Chondrocyte (in vitro differentiated cells): ENCODE data around the gene ITK. TPM values are rescaled to one million over a fixed set of nuclear protein-coding genes. Genes with fewer than 3 reads are reported as not detected.

Source experiments
- DNase-seq: peaks from one replicate; pipeline ENCODE4 v3.0.0; 2021; ENCODE audit warnings: mixed read lengths, low spot score
- H3K27ac Mint-ChIP-seq: one replicate; pipeline ENCODE4 v1.8.0; 2021; ENCODE audit warnings: mild to moderate bottlenecking, moderate library complexity, mixed read lengths; ENCODE audit not compliant: unreplicated experiment
- H3K27me3 Mint-ChIP-seq: 2 replicates; pipeline ENCODE4 v1.8.0; 2021; ENCODE audit warnings: low read depth, mixed read lengths
- H3K36me3 Mint-ChIP-seq: 2 replicates; pipeline ENCODE4 v1.8.0; 2021; ENCODE audit warnings: low read depth, mixed read lengths
- H3K4me1 Mint-ChIP-seq: 2 replicates; pipeline ENCODE4 v1.8.0; 2021; ENCODE audit warnings: low read depth, mild to moderate bottlenecking, mixed read lengths
- H3K4me3 Mint-ChIP-seq: one replicate; pipeline ENCODE4 v1.8.0; 2021; ENCODE audit warnings: mild to moderate bottlenecking, moderate library complexity, mixed read lengths; ENCODE audit not compliant: unreplicated experiment
- H3K9me3 Mint-ChIP-seq: 2 replicates; pipeline ENCODE4 v1.8.0; 2021; ENCODE audit warnings: low read depth, mixed read lengths
- total RNA-seq: library from RNA; stranded (reverse); gene quantifications from 3 replicates; pipeline ENCODE4 v1.2.1, GENCODE V29; 2021
- TF ChIP-seq, protein P1 (sequence below): fragments of 200-600 bp; sonication (generic); IDR thresholded peaks from 2 replicates; pipeline ENCODE4 v1.5.0; 2021; ENCODE audit warnings: antibody characterized with exemption, mild to moderate bottlenecking, moderate library complexity

The ITK gene
- total RNA-seq, 1 donor from 2014 or later, result not detected

DNA sequence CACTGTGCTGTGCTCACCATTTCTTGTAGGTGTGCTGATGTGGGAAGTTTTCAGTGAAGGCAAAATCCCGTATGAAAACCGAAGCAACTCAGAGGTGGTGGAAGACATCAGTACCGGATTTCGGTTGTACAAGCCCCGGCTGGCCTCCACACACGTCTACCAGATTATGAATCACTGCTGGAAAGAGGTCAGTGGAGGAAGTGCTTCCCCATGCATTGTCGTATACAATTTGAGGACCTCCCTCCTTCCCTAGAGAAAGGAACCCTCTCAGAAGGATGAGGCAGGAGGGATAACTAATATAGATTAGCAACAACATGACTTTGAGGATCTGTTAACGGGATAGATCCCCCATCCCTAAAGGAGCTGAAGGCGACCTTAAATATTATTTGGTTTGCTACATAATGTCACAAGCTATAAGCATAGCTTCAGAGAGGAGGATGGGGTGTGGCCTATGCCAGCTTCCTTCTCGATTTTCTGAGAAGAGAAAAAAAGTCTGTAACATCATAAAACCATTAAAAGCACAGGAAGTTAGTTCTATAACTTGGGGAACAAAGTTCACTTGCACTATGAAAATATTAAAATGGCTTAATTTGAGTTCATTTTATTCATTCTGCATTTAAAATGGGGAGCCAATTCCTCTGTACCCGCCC lies 68.3 kb downstream of the ITK start:
- Mint-ChIP-seq H3K4me1 (peaks cover 10% of the 10 kb centered on the region), H3K4me3 (no peak overlapping the region), H3K27ac (no peak overlapping the region), H3K27me3 (no peaks in the 10 kb centered on the region), H3K9me3 (peaks cover 3% of the 10 kb centered on the region), H3K36me3 (no peaks in the 10 kb centered on the region)
- TF ChIP-seq, protein P1, sequence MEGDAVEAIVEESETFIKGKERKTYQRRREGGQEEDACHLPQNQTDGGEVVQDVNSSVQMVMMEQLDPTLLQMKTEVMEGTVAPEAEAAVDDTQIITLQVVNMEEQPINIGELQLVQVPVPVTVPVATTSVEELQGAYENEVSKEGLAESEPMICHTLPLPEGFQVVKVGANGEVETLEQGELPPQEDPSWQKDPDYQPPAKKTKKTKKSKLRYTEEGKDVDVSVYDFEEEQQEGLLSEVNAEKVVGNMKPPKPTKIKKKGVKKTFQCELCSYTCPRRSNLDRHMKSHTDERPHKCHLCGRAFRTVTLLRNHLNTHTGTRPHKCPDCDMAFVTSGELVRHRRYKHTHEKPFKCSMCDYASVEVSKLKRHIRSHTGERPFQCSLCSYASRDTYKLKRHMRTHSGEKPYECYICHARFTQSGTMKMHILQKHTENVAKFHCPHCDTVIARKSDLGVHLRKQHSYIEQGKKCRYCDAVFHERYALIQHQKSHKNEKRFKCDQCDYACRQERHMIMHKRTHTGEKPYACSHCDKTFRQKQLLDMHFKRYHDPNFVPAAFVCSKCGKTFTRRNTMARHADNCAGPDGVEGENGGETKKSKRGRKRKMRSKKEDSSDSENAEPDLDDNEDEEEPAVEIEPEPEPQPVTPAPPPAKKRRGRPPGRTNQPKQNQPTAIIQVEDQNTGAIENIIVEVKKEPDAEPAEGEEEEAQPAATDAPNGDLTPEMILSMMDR, result no peak
- DNase-seq, result no peak

DNA sequence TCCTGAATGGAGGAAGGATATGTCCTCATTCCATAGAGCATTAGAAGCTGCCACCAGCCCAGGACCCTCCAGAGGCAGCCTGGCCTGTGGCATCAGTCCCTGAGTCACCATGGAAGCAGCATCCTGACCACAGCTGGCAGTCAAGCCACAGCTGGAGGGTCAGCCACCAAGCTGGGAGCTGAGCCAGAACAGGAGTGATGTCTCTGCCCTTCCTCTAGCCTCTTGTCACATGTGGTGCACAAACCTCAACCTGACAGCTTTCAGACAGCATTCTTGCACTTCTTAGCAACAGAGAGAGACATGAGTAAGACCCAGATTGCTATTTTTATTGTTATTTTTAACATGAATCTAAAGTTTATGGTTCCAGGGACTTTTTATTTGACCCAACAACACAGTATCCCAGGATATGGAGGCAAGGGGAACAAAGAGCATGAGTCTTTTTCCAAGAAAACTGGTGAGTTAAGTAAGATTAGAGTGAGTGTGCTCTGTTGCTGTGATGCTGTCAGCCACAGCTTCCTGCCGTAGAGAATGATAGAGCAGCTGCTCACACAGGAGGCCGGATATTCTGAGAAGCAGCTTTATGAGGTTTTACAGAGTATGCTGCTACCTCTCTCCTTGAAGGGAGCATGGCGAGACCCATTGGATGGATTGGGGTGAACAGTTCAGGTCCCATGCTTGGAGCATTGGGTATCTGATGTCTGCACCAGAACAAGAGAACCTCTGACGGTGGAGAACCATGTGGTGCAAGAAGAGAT lies 72.2 kb downstream of the ITK start:
- Mint-ChIP-seq H3K27ac (peak overlapping the region; percentile 58), H3K9me3 (peaks cover 3% of the 10 kb centered on the region), H3K4me3 (no peak overlapping the region), H3K27me3 (no peaks in the 10 kb centered on the region), H3K36me3 (no peaks in the 10 kb centered on the region), H3K4me1 (peaks cover 10% of the 10 kb centered on the region)
- TF ChIP-seq, protein P1, result no peak
- DNase-seq, result no peak

DNA sequence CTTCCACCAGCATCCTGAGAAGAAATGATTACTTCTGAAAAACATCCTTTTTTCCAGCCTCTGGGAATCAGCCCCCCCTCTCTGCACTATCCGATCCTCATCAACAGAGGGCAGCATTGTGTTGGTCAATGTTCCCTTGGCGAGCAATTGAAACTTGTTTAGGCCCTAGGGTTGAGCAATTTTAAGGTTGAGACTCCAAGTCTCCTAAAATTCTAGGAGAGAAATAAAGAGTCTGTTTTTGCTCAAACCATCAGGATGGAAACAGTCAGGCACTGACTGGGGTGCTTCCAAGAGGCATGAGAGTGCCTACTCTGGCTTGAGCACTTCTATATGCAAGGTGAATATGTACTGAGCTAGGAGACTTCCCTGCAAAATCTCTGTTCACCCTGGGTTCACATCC lies 72.9 kb downstream of the ITK start:
- TF ChIP-seq, protein P1, result peak; percentile 94
- Mint-ChIP-seq H3K9me3 (peaks cover under 1% of the 10 kb centered on the region), H3K36me3 (no peaks in the 10 kb centered on the region), H3K27me3 (no peaks in the 10 kb centered on the region), H3K4me1 (peaks cover 10% of the 10 kb centered on the region), H3K27ac (no peak overlapping the region), H3K4me3 (no peak overlapping the region)
- no peak for DNase-seq

DNA sequence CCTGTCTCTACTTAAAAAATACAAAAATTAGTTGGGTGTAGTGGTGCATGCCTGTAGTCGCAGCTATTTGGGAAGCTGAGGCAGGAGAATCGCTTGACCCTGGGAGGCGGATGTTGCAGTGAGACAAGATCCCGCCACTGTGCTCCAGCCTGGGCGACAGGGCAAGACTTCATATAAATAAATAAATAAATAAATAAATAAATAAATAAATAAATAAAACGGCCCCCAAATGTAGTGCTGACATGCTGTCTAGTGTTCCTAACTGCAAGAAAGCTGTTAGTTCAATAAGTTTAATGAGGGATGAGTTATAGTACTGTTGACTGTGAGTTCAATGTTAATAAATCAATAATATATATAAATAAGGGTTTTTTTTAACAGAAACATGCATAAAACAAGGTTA lies 77.8 kb downstream of the ITK start:
- no peaks in the 10 kb centered on the region for H3K9me3 Mint-ChIP-seq
- TF ChIP-seq, protein P1, result no peak
- H3K4me3 Mint-ChIP-seq, result no peak overlapping the region
- no peaks in the 10 kb centered on the region for H3K4me1 Mint-ChIP-seq
- peaks cover 11% of the 10 kb centered on the region for H3K27me3 Mint-ChIP-seq
- DNase-seq, result no peak
- H3K36me3 Mint-ChIP-seq, result no peaks in the 10 kb centered on the region
- H3K27ac Mint-ChIP-seq, result no peak overlapping the region

DNA sequence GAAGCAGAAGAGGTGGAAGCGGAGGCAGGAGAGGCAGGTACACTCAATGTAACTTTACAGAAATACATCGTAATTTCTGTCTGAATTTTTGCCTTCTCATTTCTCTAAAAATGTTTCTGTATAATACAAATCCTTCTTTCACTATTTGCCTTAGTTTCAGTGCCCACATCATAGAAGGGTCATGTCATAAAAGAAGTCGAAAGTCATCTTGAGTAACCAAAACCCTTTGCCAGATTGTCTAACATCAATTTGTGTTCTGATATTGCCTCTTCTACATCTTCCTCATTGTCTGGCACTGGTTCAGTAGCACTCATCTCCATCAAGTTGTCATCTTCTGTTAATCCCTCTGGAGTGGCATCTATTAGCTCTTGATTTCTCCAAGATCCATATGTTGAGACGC lies 79.1 kb downstream of the ITK start:
- H3K27me3 Mint-ChIP-seq, result peaks cover 11% of the 10 kb centered on the region
- H3K36me3 Mint-ChIP-seq, result no peaks in the 10 kb centered on the region
- no peaks in the 10 kb centered on the region for H3K9me3 Mint-ChIP-seq
- no peak overlapping the region for H3K4me3 Mint-ChIP-seq
- no peak for DNase-seq
- H3K4me1 Mint-ChIP-seq, result no peaks in the 10 kb centered on the region
- H3K27ac Mint-ChIP-seq, result no peak overlapping the region
- TF ChIP-seq, protein P1, result no peak
